Endodermal cell (in vitro differentiated cells): ENCODE results near the gene ZNF646. TPM values are rescaled to one million over a fixed set of nuclear protein-coding genes. Genes with fewer than 3 reads are reported as not detected.

Experiments used
- DNase-seq: peaks from one replicate; pipeline ENCODE4 v3.0.0-alpha.2; 2017
- H3K27ac ChIP-seq: 2 replicates; pipeline ENCODE4 v1.5.1; 2013; ENCODE audit warnings: mild to moderate bottlenecking, low read depth, low read length, moderate library complexity
- H3K27me3 ChIP-seq: 2 replicates; pipeline ENCODE4 v1.6.1; 2013; ENCODE audit warnings: mild to moderate bottlenecking, low read length, moderate library complexity; ENCODE audit not compliant: insufficient read depth, control insufficient read depth, poor library complexity, severe bottlenecking
- H3K36me3 ChIP-seq: 2 replicates; pipeline ENCODE4 v1.7.0; 2013; ENCODE audit warnings: mild to moderate bottlenecking, low read length, moderate library complexity; ENCODE audit not compliant: control insufficient read depth, insufficient read depth
- H3K4me1 ChIP-seq: one replicate; pipeline ENCODE4 v1.7.0; 2013; ENCODE audit warnings: low read length; ENCODE audit not compliant: control insufficient read depth, insufficient read depth
- H3K4me3 ChIP-seq: 2 replicates; pipeline ENCODE4 v1.5.1; 2013; ENCODE audit warnings: mild to moderate bottlenecking, low read length, moderate library complexity
- H3K9ac ChIP-seq: 2 replicates; pipeline ENCODE4 v1.6.1; 2013; ENCODE audit warnings: mild to moderate bottlenecking, low read length, moderate library complexity; ENCODE audit not compliant: poor library complexity, severe bottlenecking; ENCODE audit errors: extremely low read depth
- H3K9me3 ChIP-seq: 2 replicates; pipeline ENCODE4 v1.6.1; 2013; ENCODE audit warnings: mild to moderate bottlenecking, low read length, moderate library complexity; ENCODE audit not compliant: control insufficient read depth
- H3K27ac Mint-ChIP-seq: 2 replicates; pipeline ENCODE4 v1.8.0; 2020; ENCODE audit warnings: mixed read lengths
- H3K27me3 Mint-ChIP-seq: 2 replicates; pipeline ENCODE4 v1.8.0; 2021; ENCODE audit warnings: mild to moderate bottlenecking, mixed read lengths; ENCODE audit not compliant: insufficient read depth
- H3K36me3 Mint-ChIP-seq: 2 replicates; pipeline ENCODE4 v1.8.0; 2020; ENCODE audit warnings: low read depth, mixed read lengths
- H3K4me1 Mint-ChIP-seq: 2 replicates; pipeline ENCODE4 v1.8.0; 2020; ENCODE audit warnings: mixed read lengths
- H3K4me3 Mint-ChIP-seq: 2 replicates; pipeline ENCODE4 v1.8.0; 2020; ENCODE audit warnings: mild to moderate bottlenecking, moderate library complexity, mixed read lengths
- H3K9me3 Mint-ChIP-seq: 2 replicates; pipeline ENCODE4 v1.8.0; 2020; ENCODE audit warnings: mild to moderate bottlenecking, mixed read lengths
- WGBS, 2 experiments: methylation state at CpG; one replicate each; pipeline versions ENCODE4 v1.1.5 to v1.1.7; 2013; ENCODE audit warnings: missing lambda C conversion rate in 2 of 2, mixed read lengths in 1 of 2; ENCODE audit not compliant: insufficient coverage in 1 of 2, insufficient read length in 1 of 2; 5-methylcytosine and 5-hydroxymethylcytosine counted together
- total RNA-seq, 2 donors: library from RNA; stranded (reverse); fragmentation: NEBNext Ultra II Directional in 1 of 2; extraction: Animal tissue kit (Norgen Biotek cat#: 25700) in 1 of 2; gene quantifications; 2 replicates in 1 of 2; 3 replicates in 1 of 2; pipeline ENCODE4 v1.2.1, GENCODE V29; 2021
- TF ChIP-seq, protein P1 (sequence below): fragments of 200-600 bp; sonication (generic); conservative IDR thresholded peaks from 2 replicates; pipeline ENCODE4 v1.5.0; 2021; ENCODE audit warnings: antibody characterized with exemption, mild to moderate bottlenecking

ZNF646 gene
- total RNA-seq, 2 donors from 2014 or later, result 24.9 to 29.2 TPM

- Histone ChIP-seq H3K9ac (no peak overlapping the region), H3K36me3 (peaks cover 19% of the 10 kb centered on the region), H3K4me1 (peaks cover 10% of the 10 kb centered on the region), H3K27ac (no peak overlapping the region), H3K27me3 (no peaks in the 10 kb centered on the region), H3K4me3 (no peak overlapping the region), H3K9me3 (no peaks in the 10 kb centered on the region)
- Mint-ChIP-seq H3K4me3 (no peak overlapping the region), H3K27me3 (no peaks in the 10 kb centered on the region), H3K36me3 (peaks cover 26% of the 10 kb centered on the region), H3K4me1 (peaks cover 21% of the 10 kb centered on the region), H3K9me3 (no peaks in the 10 kb centered on the region), H3K27ac (peak overlapping the region; percentile 48)
- no peak for DNase-seq
- TF ChIP-seq, protein P1, sequence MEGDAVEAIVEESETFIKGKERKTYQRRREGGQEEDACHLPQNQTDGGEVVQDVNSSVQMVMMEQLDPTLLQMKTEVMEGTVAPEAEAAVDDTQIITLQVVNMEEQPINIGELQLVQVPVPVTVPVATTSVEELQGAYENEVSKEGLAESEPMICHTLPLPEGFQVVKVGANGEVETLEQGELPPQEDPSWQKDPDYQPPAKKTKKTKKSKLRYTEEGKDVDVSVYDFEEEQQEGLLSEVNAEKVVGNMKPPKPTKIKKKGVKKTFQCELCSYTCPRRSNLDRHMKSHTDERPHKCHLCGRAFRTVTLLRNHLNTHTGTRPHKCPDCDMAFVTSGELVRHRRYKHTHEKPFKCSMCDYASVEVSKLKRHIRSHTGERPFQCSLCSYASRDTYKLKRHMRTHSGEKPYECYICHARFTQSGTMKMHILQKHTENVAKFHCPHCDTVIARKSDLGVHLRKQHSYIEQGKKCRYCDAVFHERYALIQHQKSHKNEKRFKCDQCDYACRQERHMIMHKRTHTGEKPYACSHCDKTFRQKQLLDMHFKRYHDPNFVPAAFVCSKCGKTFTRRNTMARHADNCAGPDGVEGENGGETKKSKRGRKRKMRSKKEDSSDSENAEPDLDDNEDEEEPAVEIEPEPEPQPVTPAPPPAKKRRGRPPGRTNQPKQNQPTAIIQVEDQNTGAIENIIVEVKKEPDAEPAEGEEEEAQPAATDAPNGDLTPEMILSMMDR, result no peak
- WGBS, 2 experiments, result 96 to 100% methylated on average over 4 to 10 of the region's 10 CpGs
Observed at GRCh38 chr16:31130336-31130891, 56.2 kb downstream of the ZNF646 start.

DNA sequence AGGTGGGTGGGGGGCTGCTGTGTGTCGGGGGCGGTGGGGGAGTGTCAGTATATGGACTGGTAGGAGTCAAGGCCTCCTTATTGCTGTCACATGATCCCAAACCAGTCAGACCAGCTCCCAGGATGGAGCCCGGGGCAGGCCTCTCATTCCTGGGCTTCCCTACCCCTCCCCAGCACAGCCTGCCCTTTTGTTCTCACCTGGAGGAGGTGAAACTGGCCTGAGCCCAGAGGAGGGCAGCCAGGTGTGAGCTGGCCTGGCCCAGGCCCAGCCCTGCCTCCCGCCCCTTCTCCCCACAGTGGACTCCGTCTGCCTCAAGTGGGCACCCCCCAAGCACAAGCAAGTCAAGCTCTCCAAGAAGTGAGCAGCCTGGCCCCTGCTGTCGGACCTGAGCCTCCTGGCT, 56.7 kb downstream of the ZNF646 start:
- peaks cover 19% of the 10 kb centered on the region for H3K36me3 ChIP-seq
- H3K9me3 ChIP-seq, result no peaks in the 10 kb centered on the region
- Mint-ChIP-seq H3K4me1 (peaks cover 24% of the 10 kb centered on the region), H3K27me3 (no peaks in the 10 kb centered on the region), H3K9me3 (no peaks in the 10 kb centered on the region), H3K36me3 (peaks cover 26% of the 10 kb centered on the region), H3K27ac (peak overlapping the region; percentile 82), H3K4me3 (no peak overlapping the region)
- DNase-seq, result peak; percentile 89
- no peak overlapping the region for H3K4me3 ChIP-seq
- H3K4me1 ChIP-seq, result peaks cover 10% of the 10 kb centered on the region
- WGBS, 2 experiments, result 80 to 90% methylated on average over 1 to 4 of the region's 6 CpGs
- TF ChIP-seq, protein P1, result no peak
- no peaks in the 10 kb centered on the region for H3K27me3 ChIP-seq
- H3K9ac ChIP-seq, result no peak overlapping the region
- no peak overlapping the region for H3K27ac ChIP-seq

- Histone ChIP-seq H3K4me1 (peaks cover 10% of the 10 kb centered on the region), H3K9me3 (no peaks in the 10 kb centered on the region), H3K27ac (no peak overlapping the region), H3K9ac (no peak overlapping the region), H3K36me3 (peaks cover 19% of the 10 kb centered on the region), H3K4me3 (no peak overlapping the region), H3K27me3 (no peaks in the 10 kb centered on the region)
- peaks cover 26% of the 10 kb centered on the region for H3K36me3 Mint-ChIP-seq
- peak overlapping the region; percentile 82 for H3K27ac Mint-ChIP-seq
- no peak for DNase-seq
- H3K27me3 Mint-ChIP-seq, result no peaks in the 10 kb centered on the region
- WGBS, 2 experiments, result 95 to 96% methylated on average over 11 of the region's 11 CpGs
- H3K4me3 Mint-ChIP-seq, result no peak overlapping the region
- TF ChIP-seq, protein P1, result no peak
- no peaks in the 10 kb centered on the region for H3K9me3 Mint-ChIP-seq
- H3K4me1 Mint-ChIP-seq, result peaks cover 28% of the 10 kb centered on the region
Observed at GRCh38 chr16:31131416-31131815, 57.2 kb downstream of the ZNF646 start.
